HL-60 (cell line): Measurements from ENCODE around the gene EMP3.

ENCODE experiments used
- CTCF ChIP-seq: IDR thresholded peaks from one replicate; pipeline ENCODE4 v1.5.1; 2011; ENCODE audit warnings: low read length, control low read depth, inconsistent platforms; ENCODE audit not compliant: insufficient read depth
- GABPA ChIP-seq: IDR thresholded peaks from 2 replicates; pipeline ENCODE4 v1.6.1; 2012; ENCODE audit warnings: low read depth
- POLR2AphosphoS5 ChIP-seq: IDR thresholded peaks from 2 replicates; pipeline ENCODE4 v1.6.1; 2012; ENCODE audit warnings: low read depth
- REST ChIP-seq: IDR thresholded peaks from 2 replicates; pipeline ENCODE4 v1.6.1; 2012; ENCODE audit warnings: low read depth; ENCODE audit not compliant: insufficient replicate concordance
- SPI1 ChIP-seq: IDR thresholded peaks from 2 replicates; pipeline ENCODE4 v1.6.1; 2012; ENCODE audit warnings: low read depth, mild to moderate bottlenecking, borderline replicate concordance

- no peak for TF ChIP-seq CTCF
- no peak for TF ChIP-seq POLR2AphosphoS5
- no peak for TF ChIP-seq REST
- no peak for TF ChIP-seq GABPA
- no peak for TF ChIP-seq SPI1
Measured at GRCh38 chr19:48303866-48304265, 21.5 kb upstream of the EMP3 start.
